Activated CD8-positive, alpha-beta memory T cell treated with anti-CD3 and anti-CD28 coated beads for 48 hours (primary cell): Measurements from ENCODE around the gene ALDH16A1.

Experiments
- DNase-seq, 3 experiments: peaks; one replicate each; pipeline ENCODE4 v3.0.0-alpha.2; 2020; ENCODE audit warnings: low read depth in 2 of 3, low spot score in 2 of 3

ALDH16A1 gene

DNA sequence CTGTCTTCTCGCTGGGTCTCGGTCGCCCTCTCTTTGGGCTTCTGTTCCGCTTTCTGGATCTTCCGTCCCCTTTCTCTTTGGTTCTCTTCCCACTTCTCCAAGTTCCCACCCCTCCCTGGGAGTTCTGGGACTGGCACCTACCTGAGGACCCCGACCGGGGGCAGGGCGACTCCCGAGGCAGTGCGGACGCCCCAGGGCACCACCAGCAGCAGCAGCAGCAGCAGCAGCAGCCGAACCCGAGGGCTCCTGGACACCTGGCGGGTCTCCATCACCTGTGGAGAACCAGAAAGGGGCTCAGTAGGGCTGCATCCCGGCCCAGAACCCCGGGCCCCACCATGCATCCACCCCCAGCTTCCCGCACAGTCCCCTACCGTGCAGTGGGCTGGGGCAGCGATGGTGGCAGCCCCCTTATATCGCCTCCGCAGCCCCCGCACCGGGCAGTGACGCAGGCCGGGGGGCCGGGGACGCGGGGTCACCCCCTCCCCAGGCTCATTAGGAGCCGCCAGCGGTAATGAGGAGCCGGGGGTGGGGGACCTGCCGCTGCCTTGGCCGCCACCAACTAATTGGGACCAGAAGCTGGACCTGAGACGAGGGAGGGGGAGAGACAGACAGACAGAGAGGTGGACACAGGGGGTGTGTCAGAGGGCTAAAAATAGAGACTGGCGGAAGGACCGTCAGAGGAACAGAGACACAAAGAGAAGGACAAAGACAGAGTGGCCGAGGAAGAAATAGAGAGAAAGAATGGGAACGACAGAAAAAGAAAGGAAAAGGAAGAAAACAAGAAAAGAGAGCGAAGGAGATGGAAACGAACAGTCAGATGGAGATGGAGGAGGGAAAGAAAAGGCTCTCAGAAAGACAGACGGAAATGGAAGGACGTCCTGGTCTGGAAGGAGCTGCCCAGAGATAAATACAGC is 29.7 kb upstream of the ALDH16A1 start, which contains the start of gene PTH2:
TSS of gene PTH2 (minus strand) at position 371 of the 914 bp plus-strand sequence. CDS start at position 269, 102 bp downstream.
- no peak for DNase-seq

DNA sequence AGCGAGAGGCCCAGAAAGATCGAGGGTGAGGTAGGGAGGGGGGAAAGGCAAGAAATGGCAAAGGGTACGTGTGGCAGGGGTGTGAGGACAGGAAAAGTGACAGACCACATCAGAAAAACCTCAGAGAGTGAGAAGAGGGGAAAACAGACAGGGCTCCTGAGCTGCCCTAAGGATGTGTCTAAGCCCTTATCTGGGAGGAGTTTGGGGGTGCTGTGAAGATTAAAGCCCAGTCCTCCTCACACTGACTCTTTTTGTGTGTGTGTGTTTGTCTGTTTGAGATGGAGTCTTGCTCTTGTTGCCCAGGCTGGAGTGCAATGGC is 29.1 kb upstream of the ALDH16A1 start:
- no peak for DNase-seq

DNA sequence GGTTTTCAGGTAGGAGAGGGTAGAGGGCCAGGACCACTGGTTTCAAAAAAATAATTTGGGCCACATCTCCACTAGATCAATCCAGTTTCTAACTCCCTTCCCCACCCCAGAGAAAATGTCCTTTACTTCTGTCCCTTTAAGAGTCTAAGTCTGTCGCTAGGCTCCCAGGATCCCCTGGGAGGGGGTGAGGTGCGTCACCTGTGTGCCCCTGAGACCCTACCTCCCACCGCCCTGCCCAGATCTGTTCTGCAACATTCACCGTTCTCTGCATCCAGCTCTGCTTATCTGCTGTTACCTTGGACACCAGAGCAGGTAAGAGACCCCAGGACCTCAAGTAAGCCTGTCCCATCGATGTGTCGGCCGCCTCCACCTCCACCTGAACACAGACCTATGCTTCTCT is 27.8 kb upstream of the ALDH16A1 start, which contains the start of gene GFY:
TSS of gene GFY (plus strand) at position 211 of the 400 bp plus-strand sequence. CDS start 1,043 bp downstream, outside the sequence.
- no peak for DNase-seq

DNA sequence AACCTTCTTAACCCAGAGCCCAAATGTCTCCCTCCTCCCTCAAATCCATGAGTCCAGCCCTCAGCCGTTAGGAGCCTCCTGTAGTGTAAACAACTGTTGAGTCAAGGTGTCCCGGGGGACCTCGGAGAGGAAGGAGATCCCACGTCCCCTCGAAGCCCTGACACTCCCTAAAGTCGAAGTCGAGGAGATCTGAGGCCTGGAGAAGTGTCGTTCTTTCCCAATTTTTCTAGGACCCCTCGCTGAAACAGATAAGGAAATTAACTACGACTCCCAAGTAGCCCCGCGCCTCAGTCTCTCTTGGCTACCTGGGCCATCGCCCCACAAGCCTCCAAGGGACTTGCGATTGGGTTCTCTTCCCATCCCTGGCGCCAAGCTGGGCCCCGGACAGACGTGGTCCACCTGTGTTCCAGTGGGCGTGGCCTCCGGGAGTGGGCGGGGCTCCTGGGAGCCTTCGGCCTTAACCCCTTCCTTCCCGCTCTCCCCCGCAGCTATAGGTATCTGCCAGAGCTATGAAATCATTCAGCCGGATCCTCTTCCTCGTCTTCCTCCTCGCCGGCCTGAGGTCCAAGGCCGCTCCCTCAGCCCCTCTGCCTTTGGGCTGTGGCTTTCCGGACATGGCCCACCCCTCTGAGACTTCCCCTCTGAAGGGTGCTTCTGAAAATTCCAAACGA is 27.0 kb upstream of the ALDH16A1 start:
- no peak for DNase-seq

- no peak for DNase-seq
These were observed 25.7 kb upstream of the ALDH16A1 start for GRCh38 chr19:49427339-49427738.

DNA sequence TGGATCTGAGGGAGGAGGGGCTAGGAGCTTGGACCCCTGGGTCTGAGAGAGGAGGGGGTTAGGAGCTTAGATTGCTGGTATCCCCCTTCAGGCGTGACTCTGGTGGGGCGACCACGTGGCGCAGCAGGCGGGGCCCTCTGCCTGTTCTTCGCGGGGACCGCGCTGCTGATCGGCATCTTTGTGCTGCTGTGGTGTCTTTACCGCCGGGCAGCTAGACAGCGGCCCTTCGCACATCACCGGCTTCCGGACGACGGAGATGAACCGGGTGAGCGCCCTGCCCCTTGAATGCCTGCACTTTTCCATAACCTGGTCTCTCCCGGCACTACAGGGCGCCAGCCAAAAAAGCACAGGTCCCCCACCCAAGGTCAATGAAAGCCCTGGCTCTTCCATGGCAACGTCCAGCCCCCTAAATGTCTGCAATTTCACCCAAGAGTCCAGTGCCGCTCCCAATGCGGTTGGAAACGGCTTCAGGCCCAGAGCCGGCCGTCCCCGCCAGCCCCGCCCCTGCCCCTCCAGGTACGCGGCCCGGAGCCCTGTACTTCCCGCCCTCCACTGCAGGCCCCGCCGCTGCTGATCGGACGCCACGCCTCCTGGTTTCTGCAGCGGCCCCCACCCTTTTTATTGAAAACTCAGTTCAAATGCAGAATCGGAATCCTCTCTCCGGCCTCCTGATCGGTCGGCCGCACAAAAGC is 25.0 kb upstream of the ALDH16A1 start:
- no peak for DNase-seq

DNA sequence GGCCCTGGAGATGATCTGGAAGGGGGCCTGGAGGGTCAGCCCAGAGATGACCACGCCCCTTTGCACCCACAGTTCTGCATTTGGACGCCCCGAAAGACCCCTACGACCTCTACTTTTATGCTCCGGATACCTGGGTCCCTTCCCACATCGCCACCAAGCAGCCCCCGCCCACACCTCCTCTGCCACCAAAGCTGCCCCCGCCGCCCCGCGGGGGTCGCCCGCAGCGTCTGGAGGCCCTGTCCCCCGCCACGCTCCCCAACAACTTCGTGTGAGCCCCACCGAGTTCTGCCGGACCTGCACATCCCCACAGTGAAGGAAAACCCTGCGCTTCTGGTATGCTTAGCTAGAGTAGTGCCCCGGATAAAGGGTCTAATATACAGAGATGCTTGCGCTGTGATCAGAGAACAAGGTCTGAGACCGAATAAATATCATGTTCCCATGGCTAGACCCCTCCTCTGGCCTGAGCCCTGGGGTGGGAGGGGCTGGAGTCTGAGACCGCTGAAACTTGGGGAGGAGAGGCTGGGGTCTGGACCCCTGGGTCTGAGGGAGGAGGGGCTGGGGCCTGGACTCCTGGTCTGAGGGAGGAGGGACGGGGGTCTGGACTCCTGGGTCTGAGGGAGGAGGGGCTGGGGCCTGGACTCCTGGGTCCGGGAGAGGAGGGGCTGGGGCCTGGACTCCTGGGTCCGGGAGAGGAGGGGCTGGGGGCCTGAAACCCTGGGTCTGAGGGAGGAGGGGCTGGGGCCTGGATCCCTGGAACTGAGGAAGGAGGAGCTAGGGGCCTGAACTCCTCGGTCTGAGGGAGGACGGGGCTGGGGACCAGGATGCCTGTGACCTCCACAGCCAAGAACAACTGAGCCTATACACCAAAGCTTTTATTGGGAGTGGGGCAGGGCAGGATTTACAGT is 24.2 kb upstream of the ALDH16A1 start:
- DNase-seq: no peak

DNA sequence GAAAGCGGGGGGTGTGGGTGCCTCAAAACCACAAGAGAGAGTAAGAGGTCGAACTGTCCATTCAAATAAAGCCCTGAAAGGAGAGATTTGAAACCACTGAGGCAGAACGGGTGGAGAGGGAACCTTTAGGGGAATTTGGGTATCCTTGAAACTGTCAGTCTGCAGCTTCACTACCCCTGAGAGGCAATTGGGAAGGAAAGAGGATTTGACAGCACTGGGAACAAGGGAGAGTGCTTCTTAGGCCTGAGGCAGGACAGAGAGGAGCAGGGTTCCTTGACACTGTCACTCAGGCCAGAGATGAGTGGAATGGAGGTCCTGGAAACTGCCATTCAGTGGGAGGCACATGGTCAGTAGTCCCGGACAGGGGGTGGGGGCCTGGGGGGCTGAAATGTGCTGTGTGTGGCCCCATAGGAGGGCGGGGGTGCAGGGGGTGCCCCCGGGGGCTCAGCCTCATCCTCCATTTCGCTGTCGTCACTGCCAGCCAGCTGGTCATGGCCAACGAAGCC is 22.8 kb upstream of the ALDH16A1 start:
- DNase-seq: no peak

GRCh38 chr19:49430678-49431329 is 22.2 kb upstream of the ALDH16A1 start:
- DNase-seq: no peak

- DNase-seq: no peak
These were observed 21.7 kb upstream of the ALDH16A1 start for GRCh38 chr19:49431330-49431749.

- DNase-seq: no peak
These were observed 20.6 kb upstream of the ALDH16A1 start for GRCh38 chr19:49432141-49433073.

- DNase-seq: no peak
These were observed 19.7 kb upstream of the ALDH16A1 start for GRCh38 chr19:49433240-49433901.

DNA sequence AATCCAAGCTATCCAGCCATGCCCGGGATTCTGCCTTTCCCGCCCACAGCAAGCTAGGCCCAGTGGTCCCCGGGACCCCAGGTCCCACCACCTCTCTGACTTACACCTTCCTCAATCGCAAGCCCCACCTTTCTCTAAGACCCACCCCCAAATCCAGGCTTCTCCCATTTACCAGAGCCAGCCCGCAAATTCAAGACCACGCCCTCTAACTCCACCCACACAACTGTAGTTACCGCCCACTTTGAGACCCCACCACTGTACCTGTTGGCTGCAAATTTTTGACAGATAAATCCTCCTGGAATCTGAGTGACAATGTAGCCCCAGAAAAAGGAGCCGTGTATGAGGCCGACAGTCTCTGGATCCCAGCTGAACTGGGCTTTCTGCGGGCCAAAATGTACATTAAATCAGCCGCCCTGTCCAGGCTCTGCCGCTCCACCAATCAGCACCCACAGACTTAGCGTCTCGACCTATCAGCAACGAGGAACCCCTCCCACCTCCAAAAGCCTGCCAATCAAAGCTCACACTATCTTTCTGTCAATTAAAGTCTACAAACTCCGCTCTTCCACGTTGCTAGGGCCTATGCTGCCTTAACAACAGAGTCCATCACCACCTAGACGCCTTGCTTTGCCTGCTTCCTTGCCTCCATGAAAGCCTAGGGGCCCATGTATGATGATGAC is 18.0 kb upstream of the ALDH16A1 start:
- DNase-seq: no peak

- DNase-seq: no peak
These were observed 17.4 kb upstream of the ALDH16A1 start for GRCh38 chr19:49435670-49436069.

DNA sequence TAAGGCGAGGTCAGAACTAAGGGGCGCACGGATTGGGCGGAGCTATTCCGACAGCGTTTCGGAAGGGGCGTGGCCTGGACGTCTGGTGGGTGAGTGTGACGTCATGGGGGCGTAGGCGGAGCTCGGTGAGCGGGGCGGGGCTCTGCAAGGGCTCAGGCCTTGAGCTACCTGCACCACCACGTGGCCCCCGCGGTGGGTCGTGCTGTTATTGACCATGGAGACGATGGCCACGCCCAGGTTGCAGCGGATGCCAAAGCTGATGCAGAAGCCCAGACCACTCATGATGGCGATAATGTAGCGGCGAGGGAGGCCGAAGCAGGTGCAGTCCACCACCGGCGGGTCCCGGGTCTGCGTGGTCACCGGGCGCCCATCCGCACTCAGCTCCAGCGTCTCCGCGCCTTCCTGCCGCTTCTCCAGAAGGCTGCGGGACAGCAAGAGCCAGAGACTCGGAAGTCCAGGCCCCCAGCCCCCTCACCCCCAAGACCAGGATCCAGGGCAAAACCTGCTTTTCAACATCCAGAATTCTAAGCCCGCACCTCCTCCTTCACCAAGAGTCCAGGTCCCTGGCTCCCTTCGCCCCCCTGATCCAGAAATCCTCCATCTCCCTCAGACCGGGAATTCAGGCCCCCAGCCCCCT is 16.5 kb upstream of the ALDH16A1 start:
- DNase-seq: no peak

- DNase-seq: no peak
These were observed 15.8 kb upstream of the ALDH16A1 start for GRCh38 chr19:49437231-49437630.

DNA sequence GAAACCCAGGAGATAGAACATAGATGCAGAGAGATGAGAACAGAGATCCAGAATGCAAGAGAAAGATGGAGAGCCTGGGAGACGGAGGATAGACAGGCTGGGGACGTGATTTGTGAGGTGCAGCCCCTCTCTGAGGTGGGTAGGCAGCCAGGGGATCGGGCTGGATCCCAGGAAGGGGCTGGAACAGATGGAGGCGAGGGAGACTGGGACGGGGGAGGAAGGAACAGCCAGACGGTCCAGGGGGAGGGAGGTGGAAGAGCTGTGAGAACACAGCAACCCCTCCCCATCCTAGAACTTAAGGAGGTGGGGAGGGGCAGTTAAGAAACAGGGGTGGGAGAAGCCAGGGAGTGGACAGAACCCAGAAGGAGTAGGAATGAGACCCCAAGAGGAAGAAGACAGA is 14.8 kb upstream of the ALDH16A1 start:
- no peak for DNase-seq
